GM18505 (cell line): ENCODE measurements around the gene SELENOK.

ENCODE experiments used
- ATAC-seq: cut with Tn5 transposase; IDR thresholded peaks from one replicate; pipeline ENCODE4 v1.9.1; 2021; ENCODE audit not compliant: unreplicated experiment
- POLR2A ChIP-seq: IDR thresholded peaks from 4 replicates; pipeline ENCODE4 v1.6.1; 2011; ENCODE audit warnings: borderline replicate concordance; ENCODE audit not compliant: insufficient read depth, insufficient read length; ENCODE audit errors: extremely low read depth

The SELENOK gene

DNA sequence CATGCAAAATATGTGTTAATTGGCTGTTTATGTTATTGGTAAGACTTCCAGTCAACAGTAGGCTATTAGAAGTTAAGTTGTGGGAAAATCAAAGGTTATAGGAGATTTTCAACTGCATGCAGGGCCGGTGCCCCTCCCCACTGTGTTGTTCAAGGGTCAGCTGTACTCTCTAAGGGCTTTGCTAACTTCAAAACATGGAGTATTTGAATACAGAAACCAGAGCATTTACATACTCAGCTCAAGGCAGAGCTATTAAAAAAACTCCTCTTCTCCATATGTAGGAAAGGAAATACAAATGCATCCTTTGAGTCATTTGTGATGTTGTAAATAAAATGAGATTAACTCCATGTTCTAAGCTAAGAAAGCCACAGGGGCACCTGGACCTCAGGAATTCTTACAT is 28.5 kb downstream of the SELENOK start:
- no peak for ATAC-seq
- no peak for TF ChIP-seq POLR2A

DNA sequence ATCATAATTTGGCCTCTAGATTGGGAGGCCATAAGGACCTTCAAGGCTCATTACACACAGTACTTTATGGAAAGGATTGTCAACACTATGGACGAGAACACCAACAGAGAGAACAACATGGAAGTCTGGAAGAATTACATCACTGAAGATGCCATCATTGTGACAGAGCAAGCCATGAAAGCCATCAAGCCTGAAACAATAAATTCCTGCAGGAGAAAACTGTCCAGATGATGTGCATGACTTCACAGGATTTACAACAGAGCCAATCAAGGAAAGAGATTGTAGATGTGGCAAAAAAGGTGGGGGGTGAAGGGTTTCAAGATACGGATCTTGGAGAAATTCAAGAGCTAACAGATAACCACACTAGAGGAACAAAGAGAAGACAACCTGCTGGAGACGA is 29.4 kb downstream of the SELENOK start:
- no peak for TF ChIP-seq POLR2A

DNA sequence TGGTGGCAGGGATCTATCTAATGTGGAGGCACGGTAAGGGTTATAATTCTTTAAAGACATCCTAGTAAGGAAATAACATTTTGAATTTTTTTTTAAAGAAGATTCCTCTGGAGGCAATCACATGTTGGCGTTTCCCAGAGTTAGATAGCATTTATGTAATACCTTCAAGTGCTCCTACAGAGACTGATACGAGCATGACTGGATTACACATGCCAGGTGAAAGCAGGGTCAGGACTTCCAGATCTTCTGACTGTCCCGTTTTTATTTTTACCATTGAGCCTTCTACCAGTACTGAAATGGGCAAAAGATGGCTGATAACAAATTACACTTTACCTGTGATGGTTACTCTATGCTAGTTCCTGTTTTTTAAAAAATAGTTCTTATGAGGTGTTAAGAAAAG is 31.5 kb downstream of the SELENOK start:
- ATAC-seq: no peak
- no peak for TF ChIP-seq POLR2A

More for the DNA sequence above, 29.4 kb downstream of the SELENOK start:
- no peak for ATAC-seq

DNA sequence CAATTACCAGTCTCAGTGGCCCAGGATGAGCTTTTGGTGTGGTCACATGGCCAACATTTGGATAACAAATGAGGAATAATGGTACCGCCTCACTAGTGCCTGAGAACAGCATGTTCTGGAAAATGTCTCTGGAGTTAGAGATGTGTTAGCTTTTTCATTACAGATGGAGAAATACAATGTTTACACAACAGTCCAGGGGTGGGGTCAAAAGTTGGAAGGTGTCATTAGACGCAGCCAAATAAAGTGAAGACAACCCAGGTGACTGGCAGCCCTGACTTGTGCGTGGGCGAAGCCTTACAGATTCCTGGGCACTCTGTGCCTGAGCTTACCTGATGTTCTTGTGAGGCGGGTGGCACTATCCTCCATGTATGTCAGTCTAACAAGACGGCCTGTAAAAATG is 32.5 kb downstream of the SELENOK start:
- TF ChIP-seq POLR2A: no peak
- ATAC-seq: no peak

DNA sequence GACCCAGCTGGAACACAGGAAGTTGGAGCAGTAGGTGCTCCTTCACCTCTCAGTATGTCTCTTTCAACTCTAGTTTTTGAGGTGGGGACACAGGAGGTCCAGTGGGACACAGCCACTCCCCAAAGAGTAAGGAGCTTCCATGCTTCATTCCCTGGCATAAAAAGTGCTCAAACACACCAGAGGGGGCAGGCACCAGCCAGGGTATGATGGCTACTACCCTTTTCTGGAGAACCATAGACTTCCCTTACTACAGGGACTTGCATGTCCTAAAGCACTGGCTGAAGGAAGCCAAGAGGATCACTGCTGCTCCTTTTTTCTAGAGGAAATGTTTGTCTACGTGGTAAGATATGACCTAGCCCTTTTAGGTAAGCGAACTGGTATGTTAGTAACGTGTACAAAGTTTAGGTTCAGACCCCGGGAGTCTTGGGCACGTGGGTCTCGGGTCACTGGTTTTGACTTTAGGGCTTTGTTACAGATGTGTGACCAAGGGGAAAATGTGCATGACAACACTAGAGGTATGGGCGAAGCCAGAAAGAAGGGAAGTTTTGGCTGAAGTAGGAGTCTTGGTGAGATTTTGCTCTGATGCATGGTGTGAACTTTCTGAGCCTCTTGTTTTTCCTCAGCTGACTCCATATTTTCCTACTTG is 33.4 kb downstream of the SELENOK start:
- TF ChIP-seq POLR2A: no peak
- ATAC-seq: no peak

DNA sequence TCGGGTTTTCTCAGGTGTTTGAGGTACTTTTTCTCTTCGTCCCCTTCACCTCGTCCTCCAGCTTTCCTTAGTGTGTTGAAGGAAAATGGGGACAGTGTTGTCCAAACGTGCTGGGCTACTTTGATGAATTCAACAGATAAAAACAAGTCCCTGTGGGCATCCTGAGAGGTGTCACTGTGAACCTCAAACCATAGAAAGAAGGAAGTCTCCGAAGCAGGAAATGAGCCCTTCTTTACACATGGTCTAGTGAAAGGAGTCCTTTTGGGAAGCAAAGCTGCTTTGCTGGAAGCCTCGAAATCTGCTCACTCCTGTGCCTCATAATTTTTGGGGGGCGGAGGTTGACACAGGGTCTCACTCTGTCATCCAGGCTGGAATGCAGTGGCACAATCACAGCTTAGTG is 34.7 kb downstream of the SELENOK start:
- ATAC-seq: no peak
- TF ChIP-seq POLR2A: no peak

DNA sequence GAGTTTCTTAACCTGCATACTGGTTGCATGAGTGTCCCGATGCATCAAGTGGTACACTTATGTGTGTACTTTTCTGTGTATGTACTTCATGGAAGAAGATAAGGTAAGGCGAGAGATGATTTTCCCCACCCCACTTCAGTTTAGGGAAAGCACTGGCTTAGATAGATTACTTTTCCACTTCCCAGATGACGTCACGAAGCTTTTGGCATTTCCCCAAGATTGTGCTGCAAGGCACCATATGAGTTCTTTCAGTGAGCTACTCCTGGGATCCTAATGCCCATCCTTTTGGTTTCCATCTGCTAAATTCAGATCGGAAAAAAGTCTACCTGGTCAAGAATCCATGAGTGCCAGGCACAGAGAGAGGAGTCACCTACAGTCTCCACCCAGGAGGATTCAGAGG is 40.8 kb downstream of the SELENOK start:
- ATAC-seq: no peak
- no peak for TF ChIP-seq POLR2A

DNA sequence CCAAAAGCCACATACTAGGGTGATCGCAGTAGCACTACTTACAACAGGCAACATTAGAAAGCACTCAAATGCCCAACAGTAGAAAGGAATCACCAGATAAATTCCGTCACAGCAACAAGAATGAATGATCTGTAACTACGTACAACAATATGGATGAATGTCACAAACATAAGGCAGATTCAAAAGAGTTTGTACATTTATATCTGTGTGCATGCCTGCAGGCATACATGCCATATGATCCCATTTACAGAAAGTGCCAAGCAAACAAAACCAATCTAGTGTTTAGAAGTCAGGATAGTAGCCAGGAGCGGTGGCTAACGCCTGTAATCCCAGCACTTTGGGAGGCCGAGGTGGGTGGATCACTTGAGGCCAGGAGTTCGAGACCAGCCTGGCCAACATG is 41.7 kb downstream of the SELENOK start:
- no peak for TF ChIP-seq POLR2A
- no peak for ATAC-seq

DNA sequence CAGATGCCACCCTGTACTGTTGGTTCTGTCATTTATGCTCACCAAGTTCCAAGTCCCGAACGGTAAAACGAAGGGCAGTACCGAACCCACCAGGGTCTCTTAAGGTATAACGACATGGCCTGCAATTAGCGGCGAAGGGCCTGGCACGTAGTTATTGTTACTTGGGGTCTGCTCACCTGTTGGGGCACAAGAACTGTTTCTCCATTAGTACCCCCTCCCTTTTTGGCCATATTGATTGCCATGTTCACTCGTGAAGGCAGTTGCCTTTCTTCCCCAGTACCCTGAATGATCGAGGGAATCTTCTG is 44.9 kb downstream of the SELENOK start:
- no peak for TF ChIP-seq POLR2A
- no peak for ATAC-seq

DNA sequence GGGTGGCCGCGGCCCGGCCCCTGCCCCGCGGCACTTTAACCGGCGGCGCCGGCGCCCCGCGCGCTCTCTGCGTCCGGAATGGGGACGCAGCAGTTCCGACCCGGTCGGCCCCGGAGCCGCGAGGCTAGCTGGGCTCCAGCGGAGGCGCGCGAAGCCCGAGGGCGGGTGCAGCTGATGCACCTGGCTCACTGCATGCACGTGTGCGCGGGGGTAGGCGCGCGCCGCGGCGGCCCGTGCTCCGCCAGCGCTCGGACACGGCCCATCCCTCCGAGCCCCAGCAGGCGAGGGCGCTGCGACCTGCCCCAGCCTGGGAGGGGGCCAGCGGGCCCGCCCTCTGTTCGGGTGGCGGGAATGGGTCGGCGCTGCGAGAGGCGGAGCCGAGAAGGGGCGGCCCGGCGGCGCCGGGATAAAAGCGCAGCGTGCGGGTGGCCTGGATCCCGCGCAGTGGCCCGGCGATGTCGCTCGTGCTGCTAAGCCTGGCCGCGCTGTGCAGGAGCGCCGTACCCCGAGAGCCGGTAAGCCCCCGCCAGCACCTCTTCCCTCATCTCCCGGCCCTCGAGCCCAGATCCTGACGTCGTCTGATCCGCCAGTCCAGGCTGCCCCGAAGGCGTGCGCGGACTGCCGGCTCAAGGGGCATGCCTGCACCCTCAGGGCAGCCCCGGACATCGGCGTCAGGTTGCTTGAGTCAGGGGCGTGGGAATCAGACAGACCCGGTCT is 45.4 kb downstream of the SELENOK start, which contains the start of the genes CHDH and IL17RB:
Gene CHDH, minus strand, starts transcription at position 286 of the 717 bp plus-strand sequence. CDS start 22,411 bp downstream, outside the sequence.
Gene IL17RB, plus strand, starts transcription at position 435 of the 717 bp plus-strand sequence. Its CDS starts 21 bp downstream, at position 456.
- ATAC-seq: peak; percentile 54
- no peak for TF ChIP-seq POLR2A

DNA sequence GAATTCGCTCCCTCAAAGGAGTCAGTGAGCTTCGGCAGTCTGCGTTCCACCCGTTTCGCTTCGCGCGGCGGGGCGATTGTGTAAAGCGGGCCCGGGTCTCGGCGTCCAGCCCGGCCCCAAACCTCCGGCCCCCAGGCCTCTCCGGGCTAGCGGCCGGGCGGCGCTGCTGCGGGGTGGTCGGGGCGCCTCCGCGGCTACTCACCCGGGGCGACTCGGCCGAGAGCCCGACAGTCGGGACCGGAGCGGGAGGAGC is 45.9 kb downstream of the SELENOK start:
- ATAC-seq: peak; percentile 8

DNA sequence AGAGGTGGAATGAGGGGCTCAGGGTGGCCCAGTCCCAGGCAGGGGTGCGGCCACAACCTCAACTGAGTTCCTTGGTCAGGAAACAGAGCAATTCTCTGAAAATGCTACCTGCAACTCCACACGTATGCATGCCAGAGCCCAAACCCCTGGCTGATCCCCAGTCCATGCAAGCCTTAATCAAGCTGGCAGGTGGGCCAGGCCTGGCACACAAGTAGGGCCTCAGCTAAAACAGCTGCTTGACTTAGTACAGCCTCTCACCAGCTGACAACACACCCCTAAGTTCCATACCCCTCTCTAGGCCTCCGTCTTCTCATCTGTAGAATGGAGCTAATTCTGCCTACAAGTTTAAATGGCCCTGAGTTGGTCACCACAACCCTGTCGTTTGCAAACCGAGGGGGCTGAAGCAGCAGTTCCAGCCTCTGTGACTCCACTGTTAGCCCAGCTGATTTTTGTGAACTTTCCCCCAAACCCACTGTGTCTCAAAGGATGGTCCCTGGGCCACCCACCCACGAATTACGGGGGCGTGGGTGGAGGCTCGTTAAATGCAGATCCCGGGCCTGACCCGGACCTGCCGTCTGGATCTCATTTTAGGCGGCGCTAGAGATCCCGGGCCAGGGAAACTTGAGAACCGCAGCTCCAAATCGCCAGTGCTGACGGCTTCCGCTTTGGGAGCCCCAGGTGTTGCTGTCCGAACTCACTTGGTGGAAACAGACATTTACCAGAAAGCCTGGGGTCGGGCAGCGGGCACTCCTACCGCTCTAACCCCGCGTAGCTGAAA is 46.4 kb downstream of the SELENOK start:
- ATAC-seq: no peak
- TF ChIP-seq POLR2A: peak; percentile 12

More for the DNA sequence above, 45.9 kb downstream of the SELENOK start:
- no peak for TF ChIP-seq POLR2A

DNA sequence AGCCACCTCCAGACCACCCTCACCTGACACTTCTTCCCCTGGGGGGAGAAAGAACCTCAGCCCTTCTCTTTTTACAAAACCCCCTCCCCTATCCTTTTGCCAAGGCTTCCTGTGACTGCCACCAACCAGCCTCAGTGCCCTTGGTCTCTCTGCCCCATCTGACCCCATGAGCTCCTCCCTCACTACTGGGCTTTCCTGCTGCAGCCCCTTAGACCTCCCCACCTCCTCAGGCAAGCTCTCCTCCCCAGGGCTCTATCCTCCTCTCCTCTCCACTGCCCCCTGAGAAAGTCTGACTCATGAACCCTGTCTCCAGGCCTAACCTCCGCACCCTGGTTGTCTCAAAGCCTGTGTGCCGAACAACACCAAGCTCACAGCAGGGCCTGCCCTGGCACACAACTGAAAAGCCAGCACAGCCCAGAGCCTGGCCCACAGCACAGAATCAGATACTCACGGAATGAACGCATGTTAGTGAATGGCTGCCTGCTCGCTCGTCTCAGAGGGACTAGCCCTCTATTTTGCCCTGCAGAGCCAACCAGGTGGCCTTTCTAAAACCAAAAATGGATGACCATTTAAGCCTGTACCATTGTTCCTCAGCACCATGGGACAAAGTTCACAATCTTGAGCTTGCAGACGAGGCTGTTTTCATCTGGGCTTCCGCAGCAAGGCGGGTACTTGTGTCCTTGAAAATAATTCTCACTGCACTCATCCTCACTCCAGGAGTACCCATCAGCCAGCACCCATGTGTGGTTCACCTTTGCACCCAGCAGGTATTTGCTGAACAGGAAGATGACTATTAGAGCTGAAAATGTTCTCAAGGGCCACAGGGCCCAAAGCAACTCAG is 47.2 kb downstream of the SELENOK start:
- no peak for ATAC-seq
- TF ChIP-seq POLR2A: no peak

DNA sequence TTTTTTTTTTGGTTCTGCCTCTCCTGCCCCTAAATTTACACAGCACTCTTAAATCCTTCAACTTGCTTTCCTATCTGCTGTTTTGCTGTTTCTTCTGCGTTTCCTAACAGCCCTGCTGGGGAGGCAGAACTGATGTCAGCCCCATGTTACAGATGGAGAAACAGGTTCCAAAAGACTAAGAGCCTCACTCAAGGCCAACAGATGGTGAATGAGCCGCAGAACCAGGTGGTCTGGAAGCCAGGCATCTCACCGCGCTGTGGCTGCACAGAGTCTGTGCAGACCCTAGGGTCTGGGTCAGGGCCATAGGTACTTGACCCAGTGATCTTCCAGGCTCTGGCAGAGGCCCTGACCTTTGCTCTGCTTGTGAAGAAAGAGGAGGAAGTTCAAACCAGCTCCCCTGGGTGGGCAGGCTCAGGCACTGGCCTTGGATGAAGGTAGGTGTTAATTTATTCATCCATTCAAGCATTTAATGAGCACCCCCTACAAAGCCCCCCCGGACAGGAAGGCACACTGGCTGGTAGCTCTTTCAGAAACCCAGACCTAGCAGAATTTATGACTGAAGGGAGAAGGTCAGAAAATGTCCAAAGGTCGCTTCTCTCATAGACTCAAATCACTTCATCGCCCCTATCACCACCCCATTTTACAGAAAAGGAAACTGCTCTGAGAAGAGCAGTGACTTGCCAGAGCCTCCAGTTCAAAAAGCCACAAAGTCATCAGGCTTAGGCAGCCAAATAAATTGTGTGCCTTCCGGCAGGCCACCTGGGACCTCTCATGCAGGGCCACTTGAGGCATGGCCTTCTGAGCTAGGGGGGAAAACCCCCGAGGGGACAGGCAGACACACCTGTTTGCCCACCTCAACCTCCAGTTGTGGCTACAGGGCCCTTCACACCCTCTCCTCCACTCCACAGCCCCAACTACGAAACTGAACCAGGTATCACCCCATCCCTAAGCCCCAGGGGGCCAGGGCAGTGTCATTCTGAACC is 48.2 kb downstream of the SELENOK start:
- TF ChIP-seq POLR2A: no peak
- peak; percentile 43 for ATAC-seq
